Fibroblast of lung (primary cell): ENCODE data around the gene ACAP3. TPM values are rescaled to one million over a fixed set of nuclear protein-coding genes. Genes with fewer than 3 reads are reported as not detected.

Experiments
- DNase-seq, 2 donors: peaks; one replicate each; pipeline versions ENCODE4 v3.0.0 to v3.0.0-alpha.2; 2010; ENCODE audit warnings: low read depth in 2 of 2
- H2AFZ ChIP-seq: 2 replicates; pipeline ENCODE4 v1.5.1; 2012; ENCODE audit warnings: low read length, control low read depth, inconsistent platforms
- H3K27ac ChIP-seq: 2 replicates; pipeline ENCODE4 v1.5.1; 2011; ENCODE audit warnings: low read length, control low read depth; ENCODE audit not compliant: insufficient read depth
- H3K27me3 ChIP-seq: 2 replicates; pipeline ENCODE4 v1.5.1; 2011; ENCODE audit warnings: mild to moderate bottlenecking, low read length; ENCODE audit not compliant: control insufficient read depth, insufficient read depth
- H3K36me3 ChIP-seq: 2 replicates; pipeline ENCODE4 v1.5.1; 2011; ENCODE audit warnings: low read length; ENCODE audit not compliant: control insufficient read depth, insufficient read depth
- H3K4me1 ChIP-seq: 2 replicates; pipeline ENCODE4 v1.5.1; 2011; ENCODE audit warnings: low read length; ENCODE audit not compliant: control insufficient read depth, insufficient read depth; ENCODE audit errors: extremely low read depth
- H3K4me2 ChIP-seq: 2 replicates; pipeline ENCODE4 v1.5.1; 2011; ENCODE audit warnings: low read length, control low read depth; ENCODE audit not compliant: insufficient read depth; ENCODE audit errors: extremely low read depth
- H3K4me3 ChIP-seq, 4 experiments: fragments of 200-600 bp in 1 of 4; sonication (generic) in 1 of 4; replicated peaks in 1 of 4; 2 replicates each; pipeline ENCODE4 v1.5.1; 2011 to 2016; ENCODE audit warnings: low read length in 4 of 4, low read depth in 3 of 4, mild to moderate bottlenecking in 3 of 4, control low read depth in 2 of 4, inconsistent platforms in 1 of 4, mixed read lengths in 1 of 4; ENCODE audit not compliant: insufficient read depth in 1 of 4; ENCODE audit errors: control extremely low read depth in 1 of 4
- H3K79me2 ChIP-seq: 2 replicates; pipeline ENCODE4 v1.5.1; 2012; ENCODE audit warnings: mild to moderate bottlenecking, low read length, inconsistent platforms; ENCODE audit not compliant: control insufficient read depth, insufficient read depth
- H3K9ac ChIP-seq: 2 replicates; pipeline ENCODE4 v1.5.1; 2011; ENCODE audit warnings: mild to moderate bottlenecking, low read length, control low read depth; ENCODE audit not compliant: insufficient read depth
- H3K9me3 ChIP-seq: 2 replicates; pipeline ENCODE4 v1.5.1; 2012; ENCODE audit warnings: low read depth, low read length; ENCODE audit not compliant: control insufficient read depth, insufficient read depth
- H4K20me1 ChIP-seq: 2 replicates; pipeline ENCODE4 v1.5.1; 2011; ENCODE audit warnings: low read length; ENCODE audit not compliant: control insufficient read depth, insufficient read depth; ENCODE audit errors: extremely low read depth
- EZH2 ChIP-seq: IDR thresholded peaks from 2 replicates; pipeline ENCODE4 v1.5.1; 2012; ENCODE audit warnings: low read length, control low read depth, mild to moderate bottlenecking; ENCODE audit errors: missing control alignments
- polyA plus RNA-seq, 2 donors: library from polyadenylated mRNA; depleted of rRNA in 1 of 2; stranded (reverse) in 1 of 2; unstranded in 1 of 2; fragments of >200 nt; gene quantifications; 2 replicates each; pipeline ENCODE4 v1.2.1, GENCODE V29; 2011 to 2012; ENCODE audit warnings: missing spikeins in 1 of 2
- total RNA-seq: library from RNA; depleted of rRNA; stranded (reverse); fragments of >200 nt; gene quantifications from 2 replicates; pipeline ENCODE4 v1.2.1, GENCODE V29; 2014
- TF ChIP-seq, protein P1 (sequence below), 2 donors: IDR thresholded peaks in 1 of 2; conservative IDR thresholded peaks in 1 of 2; 1 replicate in 1 of 2; 2 replicates in 1 of 2; pipeline ENCODE4 v1.5.1; 2011 to 2012; ENCODE audit warnings: low read length in 2 of 2, control low read depth in 1 of 2, inconsistent platforms in 1 of 2, low read depth in 1 of 2, mild to moderate bottlenecking in 1 of 2

Gene ACAP3
- total and polyA plus RNA-seq, 2 donors (not counting 1 experiment from before 2014, with no cell fraction given) = 15.3 to 50.9 TPM

DNA sequence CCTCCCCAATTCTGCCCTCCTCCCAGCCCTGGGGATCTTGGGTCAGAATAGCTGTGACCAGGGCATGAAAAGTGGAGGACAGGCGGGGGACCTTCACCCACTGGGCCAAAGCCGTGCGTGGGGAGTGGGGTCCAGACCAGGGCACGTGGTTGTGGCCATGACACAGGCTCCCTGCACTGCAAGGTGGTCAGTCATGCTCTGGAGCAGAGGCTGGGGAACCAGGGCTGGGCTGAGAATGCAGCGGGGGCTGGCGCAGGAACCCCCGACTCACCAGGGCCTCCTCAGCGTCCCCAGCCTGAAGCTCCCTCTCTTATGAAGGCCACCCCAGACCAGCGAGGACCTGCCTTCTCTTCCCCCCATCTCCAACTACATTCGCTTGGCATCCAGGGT, 38.8 kb upstream of the ACAP3 start:
- H2AFZ ChIP-seq = no peak overlapping the region
- no peak overlapping the region for H3K9ac ChIP-seq
- peak overlapping the region; percentile 32 for H3K27ac ChIP-seq
- peaks cover under 1% of the 10 kb centered on the region for H3K36me3 ChIP-seq
- no peak for DNase-seq
- H3K27me3 ChIP-seq = no peaks in the 10 kb centered on the region
- H3K4me3 ChIP-seq = peak overlapping the region in 1 of 4 experiments; percentile 76
- H3K9me3 ChIP-seq = no peaks in the 10 kb centered on the region
- H4K20me1 ChIP-seq = no peaks in the 10 kb centered on the region
- peak overlapping the region; percentile 58 for H3K4me2 ChIP-seq
- peaks cover 70% of the 10 kb centered on the region for H3K79me2 ChIP-seq
- peaks cover 27% of the 10 kb centered on the region for H3K4me1 ChIP-seq
- TF ChIP-seq EZH2 = no peak
- TF ChIP-seq, protein P1, sequence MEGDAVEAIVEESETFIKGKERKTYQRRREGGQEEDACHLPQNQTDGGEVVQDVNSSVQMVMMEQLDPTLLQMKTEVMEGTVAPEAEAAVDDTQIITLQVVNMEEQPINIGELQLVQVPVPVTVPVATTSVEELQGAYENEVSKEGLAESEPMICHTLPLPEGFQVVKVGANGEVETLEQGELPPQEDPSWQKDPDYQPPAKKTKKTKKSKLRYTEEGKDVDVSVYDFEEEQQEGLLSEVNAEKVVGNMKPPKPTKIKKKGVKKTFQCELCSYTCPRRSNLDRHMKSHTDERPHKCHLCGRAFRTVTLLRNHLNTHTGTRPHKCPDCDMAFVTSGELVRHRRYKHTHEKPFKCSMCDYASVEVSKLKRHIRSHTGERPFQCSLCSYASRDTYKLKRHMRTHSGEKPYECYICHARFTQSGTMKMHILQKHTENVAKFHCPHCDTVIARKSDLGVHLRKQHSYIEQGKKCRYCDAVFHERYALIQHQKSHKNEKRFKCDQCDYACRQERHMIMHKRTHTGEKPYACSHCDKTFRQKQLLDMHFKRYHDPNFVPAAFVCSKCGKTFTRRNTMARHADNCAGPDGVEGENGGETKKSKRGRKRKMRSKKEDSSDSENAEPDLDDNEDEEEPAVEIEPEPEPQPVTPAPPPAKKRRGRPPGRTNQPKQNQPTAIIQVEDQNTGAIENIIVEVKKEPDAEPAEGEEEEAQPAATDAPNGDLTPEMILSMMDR (conservative IDR thresholded peaks at IDR 0.05 in 1 of 2, IDR thresholded peaks at IDR 0.05 in 1 of 2; ENCODE audit: low read depth in 1 of 2, low read length in 2 of 2) = no peak

DNA sequence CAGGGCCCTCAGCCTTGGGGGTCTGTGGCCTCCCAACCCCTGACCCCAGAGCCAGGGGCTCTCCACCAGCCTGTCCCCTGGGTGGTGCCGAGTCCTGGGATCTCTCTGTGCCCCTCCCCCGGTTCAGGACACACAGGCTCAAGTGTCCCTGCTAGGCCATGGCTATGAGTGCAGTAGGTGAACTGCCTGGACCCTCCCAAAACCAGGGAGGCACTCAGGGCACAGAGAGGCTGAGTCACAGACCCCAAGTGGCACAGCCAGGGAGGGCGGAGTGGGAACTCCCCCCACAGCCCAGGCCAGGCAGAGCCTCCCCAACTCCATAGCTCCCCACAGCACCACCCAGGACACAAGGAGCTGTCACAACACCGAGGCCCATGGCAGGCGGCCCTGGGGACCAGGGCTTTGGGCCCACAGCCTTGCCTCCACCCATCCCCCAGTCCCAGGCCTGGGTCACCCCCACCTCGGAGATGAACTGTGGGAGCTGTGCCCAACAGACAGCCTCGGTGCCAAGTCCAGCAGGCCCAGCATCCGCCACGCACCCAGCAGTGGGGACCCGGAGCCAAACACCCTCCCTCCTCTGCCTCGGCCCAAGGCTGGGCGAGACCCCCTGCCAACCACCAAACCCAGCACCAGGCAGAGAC, 38.2 kb upstream of the ACAP3 start:
- no peak overlapping the region for H3K9ac ChIP-seq
- no peaks in the 10 kb centered on the region for H3K27me3 ChIP-seq
- H3K4me2 ChIP-seq = peak overlapping the region; percentile 58
- no peak overlapping the region for H2AFZ ChIP-seq
- TF ChIP-seq EZH2 = no peak
- TF ChIP-seq, protein P1 (conservative IDR thresholded peaks at IDR 0.05 in 1 of 2, IDR thresholded peaks at IDR 0.05 in 1 of 2; ENCODE audit: low read depth in 1 of 2, low read length in 2 of 2) = no peak
- H3K9me3 ChIP-seq = no peaks in the 10 kb centered on the region
- DNase-seq = no peak
- peaks cover 27% of the 10 kb centered on the region for H3K4me1 ChIP-seq
- peaks cover 75% of the 10 kb centered on the region for H3K79me2 ChIP-seq
- H4K20me1 ChIP-seq = no peaks in the 10 kb centered on the region
- peak overlapping the region; percentile 32 for H3K27ac ChIP-seq
- peaks cover 6% of the 10 kb centered on the region for H3K36me3 ChIP-seq
- peak overlapping the region in 2 of 4 experiments; percentile 5 to 76 for H3K4me3 ChIP-seq

DNA sequence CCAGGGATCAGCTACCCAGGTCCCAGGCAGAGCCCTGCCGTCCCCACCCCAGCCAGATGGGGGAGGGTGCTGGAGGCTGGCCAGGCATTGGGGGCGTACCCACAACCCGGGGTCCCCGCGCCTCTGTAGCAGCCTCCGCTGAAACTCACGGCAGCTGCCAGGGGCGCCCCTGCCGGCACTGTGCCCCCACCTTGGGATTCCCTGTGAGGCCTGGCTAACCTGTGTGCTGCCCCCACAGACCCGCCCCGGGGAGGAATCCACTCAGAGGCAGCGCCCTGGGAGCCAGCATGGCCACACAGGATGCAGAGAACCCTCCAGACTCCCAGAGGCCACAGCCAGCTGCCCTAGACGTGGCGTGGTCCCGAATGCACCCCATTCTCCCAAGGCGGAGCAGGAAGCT, 37.7 kb upstream of the ACAP3 start:
- Histone ChIP-seq H3K27me3 (no peaks in the 10 kb centered on the region), H3K9me3 (no peaks in the 10 kb centered on the region), H3K79me2 (peaks cover 80% of the 10 kb centered on the region), H3K4me2 (peak overlapping the region; percentile 71), H3K4me3 (no peak overlapping the region), H4K20me1 (no peaks in the 10 kb centered on the region), H3K9ac (no peak overlapping the region), H3K36me3 (peaks cover 12% of the 10 kb centered on the region), H3K27ac (peak overlapping the region; percentile 69), H3K4me1 (peaks cover 27% of the 10 kb centered on the region), H2AFZ (no peak overlapping the region)
- TF ChIP-seq, protein P1 (conservative IDR thresholded peaks at IDR 0.05 in 1 of 2, IDR thresholded peaks at IDR 0.05 in 1 of 2; ENCODE audit: low read depth in 1 of 2, low read length in 2 of 2) = no peak
- TF ChIP-seq EZH2 = no peak
- DNase-seq = no peak
